ENCODE data around the gene ABHD14A.

DNA sequence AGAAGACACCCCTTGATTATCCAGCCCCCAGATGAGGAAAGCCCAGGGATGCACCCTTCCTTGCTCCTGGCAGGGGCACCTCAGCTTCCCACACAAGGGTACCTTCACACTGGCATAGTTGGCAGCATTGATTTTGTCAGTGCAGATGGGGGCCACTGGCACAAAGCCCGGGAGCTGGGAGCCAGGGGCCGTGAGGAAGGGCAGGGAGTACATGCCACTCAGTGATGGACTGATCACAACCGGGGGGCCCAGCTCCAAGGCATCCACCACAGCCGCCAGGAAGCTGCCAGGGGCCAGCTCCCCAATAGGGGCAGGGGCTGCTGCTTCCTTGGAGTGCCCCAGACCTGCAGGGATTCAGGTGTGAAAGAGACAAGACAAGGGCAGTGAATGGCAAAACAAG, 5.0 kb upstream of the ABHD14A start:
- TF ChIP-seq ELK1 (IDR thresholded peaks at IDR 0.05; ENCODE audit: borderline replicate concordance, low read depth, low read length): no peak
- TF ChIP-seq, protein P1, sequence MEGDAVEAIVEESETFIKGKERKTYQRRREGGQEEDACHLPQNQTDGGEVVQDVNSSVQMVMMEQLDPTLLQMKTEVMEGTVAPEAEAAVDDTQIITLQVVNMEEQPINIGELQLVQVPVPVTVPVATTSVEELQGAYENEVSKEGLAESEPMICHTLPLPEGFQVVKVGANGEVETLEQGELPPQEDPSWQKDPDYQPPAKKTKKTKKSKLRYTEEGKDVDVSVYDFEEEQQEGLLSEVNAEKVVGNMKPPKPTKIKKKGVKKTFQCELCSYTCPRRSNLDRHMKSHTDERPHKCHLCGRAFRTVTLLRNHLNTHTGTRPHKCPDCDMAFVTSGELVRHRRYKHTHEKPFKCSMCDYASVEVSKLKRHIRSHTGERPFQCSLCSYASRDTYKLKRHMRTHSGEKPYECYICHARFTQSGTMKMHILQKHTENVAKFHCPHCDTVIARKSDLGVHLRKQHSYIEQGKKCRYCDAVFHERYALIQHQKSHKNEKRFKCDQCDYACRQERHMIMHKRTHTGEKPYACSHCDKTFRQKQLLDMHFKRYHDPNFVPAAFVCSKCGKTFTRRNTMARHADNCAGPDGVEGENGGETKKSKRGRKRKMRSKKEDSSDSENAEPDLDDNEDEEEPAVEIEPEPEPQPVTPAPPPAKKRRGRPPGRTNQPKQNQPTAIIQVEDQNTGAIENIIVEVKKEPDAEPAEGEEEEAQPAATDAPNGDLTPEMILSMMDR (conservative IDR thresholded peaks at IDR 0.05; ENCODE audit: low read depth, low read length): no peak
- TF ChIP-seq MAFK (IDR thresholded peaks at IDR 0.05; ENCODE audit: low read depth, low read length): no peak
- no peak for TF ChIP-seq MXI1 (IDR thresholded peaks at IDR 0.05; ENCODE audit: borderline replicate concordance, low read depth, low read length)
- TF ChIP-seq BHLHE40 (IDR thresholded peaks at IDR 0.05; ENCODE audit: low read depth, low read length): no peak
- TF ChIP-seq USF2 (IDR thresholded peaks at IDR 0.05; ENCODE audit: low read depth, low read length): no peak
